Esophagus muscularis mucosa (tissue), 3 donors: ENCODE measurements around the gene GPRIN1.

Experiments
- EP300 ChIP-seq: sonication (generic); formaldehyde crosslinking; IDR thresholded peaks from one replicate; pipeline ENCODE4 v1.6.1; 2017; ENCODE audit warnings: antibody characterized with exemption
- POLR2AphosphoS5 ChIP-seq, 2 donors: sonication (generic); formaldehyde crosslinking; IDR thresholded peaks; one replicate each; pipeline ENCODE4 v1.6.1; 2017; ENCODE audit warnings: antibody characterized with exemption in 2 of 2

DNA sequence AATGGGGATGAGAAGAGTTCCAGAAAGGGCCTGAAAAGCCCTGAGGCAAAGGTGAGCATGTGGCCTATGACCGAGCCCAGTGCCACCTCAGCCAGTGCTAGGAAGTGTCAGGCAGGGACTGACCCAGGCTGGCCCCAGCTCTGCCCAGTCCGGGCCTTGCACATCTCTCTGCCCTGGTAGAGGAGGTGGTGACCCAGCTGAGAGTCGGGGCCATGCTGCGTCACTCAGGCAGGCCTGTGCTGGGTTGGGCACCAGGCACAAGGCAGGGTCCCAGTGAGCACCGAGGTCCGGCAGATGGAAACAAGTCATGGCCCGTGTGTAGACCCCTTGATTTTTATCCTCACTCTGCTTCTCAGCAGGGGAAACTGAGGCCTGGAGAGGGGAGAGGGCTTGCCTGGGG is 60.1 kb downstream of the GPRIN1 start:
- TF ChIP-seq POLR2AphosphoS5 (IDR thresholded peaks at IDR 0.05) (no peak), EP300 (no peak)
